Adrenal gland (tissue), 5 donors: ENCODE measurements around the gene IMPA2.

Source experiments
- CTCF ChIP-seq, 6 experiments: fragments of 450-650 bp in 4 of 6; fragments of 200-600 bp in 2 of 6; sonication (generic) in 1 of 6; IDR thresholded peaks; 1 replicate in 5 of 6; 2 replicates in 1 of 6; pipeline versions ENCODE4 v1.5.1 to v1.8.0; 2016 to 2021; ENCODE audit warnings: antibody characterized with exemption in 6 of 6, mild to moderate bottlenecking in 2 of 6, moderate library complexity in 1 of 6
- POLR2A ChIP-seq, 2 donors: fragments of 450-650 bp; IDR thresholded peaks; one replicate each; pipeline ENCODE4 v1.6.1; 2017; ENCODE audit warnings: antibody characterized with exemption in 2 of 2, mild to moderate bottlenecking in 2 of 2, moderate library complexity in 1 of 2
- donor health status: DM: no; HTN: no; CAD: no.

- TF ChIP-seq CTCF (IDR thresholded peaks at IDR 0.05) (no peak), POLR2A (IDR thresholded peaks at IDR 0.05) (no peak)
Observed at GRCh38 chr18:12018861-12019260, 37.6 kb downstream of the IMPA2 start.
